Erythroblast (primary cell): Measurements from ENCODE around the gene SUSD1.

Source experiments
- GATA1 ChIP-seq: IDR thresholded peaks from 2 replicates; pipeline ENCODE4 v1.6.1; 2011; ENCODE audit warnings: low read depth, mild to moderate bottlenecking, control low read depth, low read length, moderate library complexity
- POLR2A ChIP-seq: IDR thresholded peaks from 2 replicates; pipeline ENCODE4 v1.6.1; 2011; ENCODE audit warnings: mild to moderate bottlenecking, low read length

DNA sequence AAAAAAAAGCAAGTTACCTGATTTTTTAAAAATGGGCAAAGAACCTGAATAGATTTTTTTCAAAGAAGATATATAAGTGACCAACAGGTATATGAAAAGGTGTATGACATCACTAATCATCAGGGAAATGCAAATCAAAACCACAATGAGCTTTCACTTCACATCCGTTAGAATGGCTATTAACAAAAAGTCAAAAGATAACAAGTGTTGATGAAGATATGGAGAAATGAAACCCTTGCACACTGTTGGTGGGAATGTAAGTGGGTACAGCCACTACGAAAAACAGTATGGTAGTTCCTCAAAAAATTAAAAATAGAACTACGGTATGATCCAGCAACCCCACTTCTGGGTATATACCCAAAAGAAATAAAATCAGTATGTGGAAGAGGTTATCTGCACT, 143.7 kb downstream of the SUSD1 start:
- TF ChIP-seq POLR2A, result no peak
- TF ChIP-seq GATA1, result no peak
